GM12873 (cell line): ENCODE measurements around the gene RUVBL2.

Experiments used
- CTCF ChIP-seq: IDR thresholded peaks from 2 replicates; pipeline ENCODE4 v1.5.1; 2012; ENCODE audit warnings: low read depth, mild to moderate bottlenecking, moderate library complexity, low read length, control low read depth; ENCODE audit not compliant: insufficient read depth; ENCODE audit errors: missing control alignments

Gene RUVBL2

DNA sequence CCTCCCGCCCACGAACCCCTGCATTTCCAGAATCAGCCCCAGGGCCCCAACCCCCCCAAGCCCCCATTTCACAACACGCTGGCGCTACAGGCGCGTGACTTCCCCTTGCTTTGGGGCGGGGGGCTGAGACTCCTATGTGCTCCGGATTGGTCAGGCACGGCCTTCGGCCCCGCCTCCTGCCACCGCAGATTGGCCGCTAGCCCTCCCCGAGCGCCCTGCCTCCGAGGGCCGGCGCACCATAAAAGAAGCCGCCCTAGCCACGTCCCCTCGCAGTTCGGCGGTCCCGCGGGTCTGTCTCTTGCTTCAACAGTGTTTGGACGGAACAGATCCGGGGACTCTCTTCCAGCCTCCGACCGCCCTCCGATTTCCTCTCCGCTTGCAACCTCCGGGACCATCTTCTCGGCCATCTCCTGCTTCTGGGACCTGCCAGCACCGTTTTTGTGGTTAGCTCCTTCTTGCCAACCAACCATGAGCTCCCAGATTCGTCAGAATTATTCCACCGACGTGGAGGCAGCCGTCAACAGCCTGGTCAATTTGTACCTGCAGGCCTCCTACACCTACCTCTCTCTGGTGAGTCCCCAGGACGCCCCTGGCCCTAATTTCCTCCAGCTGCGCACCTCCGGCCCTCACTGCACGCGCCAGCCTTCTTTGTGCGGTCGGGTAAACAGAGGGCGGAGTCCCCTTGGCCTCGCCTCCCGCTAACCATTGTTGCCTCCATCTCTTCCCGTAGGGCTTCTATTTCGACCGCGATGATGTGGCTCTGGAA lies 28.5 kb upstream of the RUVBL2 start, which contains the start of gene FTL:
Gene FTL (plus strand): TSS at position 270 of the 766 bp plus-strand sequence. CDS start 199 bp downstream, at position 469.
- TF ChIP-seq CTCF: no peak

DNA sequence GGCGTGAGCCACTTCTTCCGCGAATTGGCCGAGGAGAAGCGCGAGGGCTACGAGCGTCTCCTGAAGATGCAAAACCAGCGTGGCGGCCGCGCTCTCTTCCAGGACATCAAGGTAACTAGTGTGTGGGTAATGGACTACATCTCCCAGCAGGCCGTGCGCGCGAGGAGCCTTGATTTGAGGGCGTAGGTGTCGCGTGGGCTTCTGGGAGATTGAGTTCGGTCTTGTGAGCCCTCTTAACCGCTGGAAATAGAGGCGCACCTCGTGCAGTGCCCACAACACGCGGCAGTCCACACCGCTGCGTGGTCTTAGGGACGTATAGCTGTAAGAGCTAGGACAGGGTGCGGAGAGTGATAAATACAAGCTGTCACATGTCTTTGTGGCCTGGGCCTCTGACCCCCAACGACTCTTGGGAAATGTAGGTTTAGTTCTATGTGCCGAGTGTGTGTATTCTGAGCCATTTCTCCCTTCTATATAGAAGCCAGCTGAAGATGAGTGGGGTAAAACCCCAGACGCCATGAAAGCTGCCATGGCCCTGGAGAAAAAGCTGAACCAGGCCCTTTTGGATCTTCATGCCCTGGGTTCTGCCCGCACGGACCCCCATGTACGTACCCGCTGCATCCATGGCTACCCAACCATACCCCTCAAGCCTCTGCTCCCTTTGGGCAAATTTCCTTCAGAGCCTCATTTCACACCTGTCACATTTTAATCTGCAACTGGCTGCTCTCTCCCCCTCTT lies 27.7 kb upstream of the RUVBL2 start:
- TF ChIP-seq CTCF: no peak

DNA sequence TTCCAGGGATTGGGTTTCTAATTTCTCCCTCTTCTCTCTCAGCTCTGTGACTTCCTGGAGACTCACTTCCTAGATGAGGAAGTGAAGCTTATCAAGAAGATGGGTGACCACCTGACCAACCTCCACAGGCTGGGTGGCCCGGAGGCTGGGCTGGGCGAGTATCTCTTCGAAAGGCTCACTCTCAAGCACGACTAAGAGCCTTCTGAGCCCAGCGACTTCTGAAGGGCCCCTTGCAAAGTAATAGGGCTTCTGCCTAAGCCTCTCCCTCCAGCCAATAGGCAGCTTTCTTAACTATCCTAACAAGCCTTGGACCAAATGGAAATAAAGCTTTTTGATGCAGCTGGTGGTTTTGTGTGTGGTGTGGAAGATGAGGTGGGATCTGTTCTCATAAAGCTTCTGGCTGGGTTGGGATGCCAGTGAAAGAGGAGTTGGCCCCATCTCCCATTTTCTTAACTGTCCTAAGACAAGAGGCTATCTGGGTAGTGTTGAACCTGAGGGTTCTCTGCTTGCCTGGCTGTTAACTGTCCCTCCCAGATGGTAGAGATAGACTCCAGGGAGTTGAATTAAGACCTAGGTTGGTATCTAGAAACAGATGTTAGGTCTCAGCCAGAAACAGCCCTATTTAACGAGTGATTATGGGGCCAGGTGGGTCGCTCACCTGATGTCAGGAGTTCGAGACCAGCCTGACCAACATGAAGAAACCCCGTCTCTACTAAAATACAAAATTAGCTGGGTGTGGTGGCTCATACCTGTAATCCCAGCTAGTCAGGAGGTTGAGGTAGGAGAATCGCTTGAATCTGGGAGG lies 26.9 kb upstream of the RUVBL2 start:
- no peak for TF ChIP-seq CTCF

GRCh38 chr19:48967346-48968178 lies 26.1 kb upstream of the RUVBL2 start:
- TF ChIP-seq CTCF: no peak

GRCh38 chr19:48968179-48968661 lies 25.5 kb upstream of the RUVBL2 start:
- TF ChIP-seq CTCF: no peak

- no peak for TF ChIP-seq CTCF
Observed at GRCh38 chr19:48968813-48969218, 24.9 kb upstream of the RUVBL2 start.
